HepG2 (cell line): ENCODE measurements around the gene RRM2. TPM values are rescaled to one million over a fixed set of nuclear protein-coding genes. Genes with fewer than 3 reads are reported as not detected.

Experiments used
- ARNT ChIP-seq: fragments of 450-650 bp; IDR thresholded peaks from 2 replicates; pipeline ENCODE4 v1.6.1; 2017
- ATF1 ChIP-seq: IDR thresholded peaks from 2 replicates; pipeline ENCODE4 v1.6.1; 2016; ENCODE audit warnings: mild to moderate bottlenecking, control low read depth
- CCDC6 ChIP-seq: sonication (generic); formaldehyde crosslinking; IDR thresholded peaks from 2 replicates; pipeline ENCODE4 v1.8.1; 2022; ENCODE audit warnings: mild to moderate bottlenecking, missing genetic modification reagents, moderate library complexity
- KDM6A ChIP-seq: IDR thresholded peaks from 2 replicates; pipeline ENCODE4 v1.6.1; 2016; ENCODE audit warnings: low read depth
- RXRA ChIP-seq: sonication (generic); formaldehyde crosslinking; IDR thresholded peaks from 2 replicates; pipeline ENCODE4 v1.5.1; 2020; ENCODE audit warnings: missing genetic modification reagents
- SMC3 ChIP-seq: IDR thresholded peaks from 2 replicates; pipeline ENCODE4 v1.6.1; 2011; ENCODE audit warnings: low read length, improper control_type of control experiment
- STAG1 ChIP-seq: sonication (generic); formaldehyde crosslinking; IDR thresholded peaks from 2 replicates; pipeline ENCODE4 v1.4.0; 2020; ENCODE audit warnings: missing genetic modification reagents
- THYN1 ChIP-seq: sonication (generic); formaldehyde crosslinking; IDR thresholded peaks from 2 replicates; pipeline ENCODE4 v1.8.1; 2023; ENCODE audit warnings: low read depth, mild to moderate bottlenecking, moderate library complexity, missing genetic modification reagents, borderline replicate concordance
- XBP1 ChIP-seq: sonication (generic); formaldehyde crosslinking; IDR thresholded peaks from 2 replicates; pipeline ENCODE4 v1.5.0; 2020; ENCODE audit warnings: missing genetic modification reagents
- ZNF232 ChIP-seq: sonication (generic); formaldehyde crosslinking; IDR thresholded peaks from 2 replicates; pipeline ENCODE4 v1.4.0; 2020; ENCODE audit warnings: missing genetic modification reagents, borderline replicate concordance
- ZNF354B ChIP-seq: sonication (generic); formaldehyde crosslinking; IDR thresholded peaks from 2 replicates; pipeline ENCODE4 v1.8.0; 2022; ENCODE audit warnings: mild to moderate bottlenecking, missing genetic modification reagents
- ZSCAN22 ChIP-seq: sonication (generic); formaldehyde crosslinking; IDR thresholded peaks from 2 replicates; pipeline ENCODE4 v1.4.0; 2020; ENCODE audit warnings: mild to moderate bottlenecking, missing genetic modification reagents
- polyA plus RNA-seq, 8 experiments: library from polyadenylated mRNA; depleted of rRNA in 3 of 8; stranded (reverse) in 7 of 8; unstranded in 1 of 8; fragments of >200 nt; fragmentation: Illumina TruSeq in 4 of 8; extraction: Trizol in 4 of 8; gene quantifications; 2 replicates each; pipeline versions ENCODE4 v1.2.1 to v1.2.3, GENCODE V29; 2011 to 2016; ENCODE audit warnings: low read depth in 4 of 8, missing spikeins in 1 of 8, mixed read lengths in 1 of 8; ENCODE audit not compliant: insufficient read depth in 1 of 8
- total RNA-seq, 5 experiments: library from RNA; depleted of rRNA; stranded (reverse); fragments of >200 nt; fragmentation: Illumina TruSeq; extraction: Trizol; gene quantifications; 2 replicates each; pipeline ENCODE4 v1.2.3, GENCODE V29; 2016; ENCODE audit warnings: low read depth in 1 of 5
- TF ChIP-seq, protein P1 (sequence below): sonication (generic); formaldehyde crosslinking; IDR thresholded peaks from one replicate; pipeline ENCODE4 v1.5.1; 2020; ENCODE audit warnings: mild to moderate bottlenecking, missing genetic modification reagents; ENCODE audit errors: not compliant biosample characterization
- TF ChIP-seq, protein P2 (sequence below): sonication (generic); formaldehyde crosslinking; conservative IDR thresholded peaks from 2 replicates; pipeline ENCODE4 v1.4.0; 2020; ENCODE audit warnings: missing genetic modification reagents
- TF ChIP-seq, protein P3 (sequence below): sonication (generic); formaldehyde crosslinking; IDR thresholded peaks from 2 replicates; pipeline ENCODE4 v1.8.0; 2022; ENCODE audit warnings: mild to moderate bottlenecking, missing genetic modification reagents, borderline replicate concordance
- TF ChIP-seq, protein P4 (sequence below): sonication (generic); formaldehyde crosslinking; IDR thresholded peaks from 2 replicates; pipeline ENCODE4 v1.8.1; 2023; ENCODE audit warnings: mild to moderate bottlenecking, missing genetic modification reagents

RRM2 gene
- total and polyA plus RNA-seq, 2 of the 13 experiments (the other 11 are each of a cell fraction or from before 2014, with no cell fraction given): 31.3 to 150 TPM

DNA sequence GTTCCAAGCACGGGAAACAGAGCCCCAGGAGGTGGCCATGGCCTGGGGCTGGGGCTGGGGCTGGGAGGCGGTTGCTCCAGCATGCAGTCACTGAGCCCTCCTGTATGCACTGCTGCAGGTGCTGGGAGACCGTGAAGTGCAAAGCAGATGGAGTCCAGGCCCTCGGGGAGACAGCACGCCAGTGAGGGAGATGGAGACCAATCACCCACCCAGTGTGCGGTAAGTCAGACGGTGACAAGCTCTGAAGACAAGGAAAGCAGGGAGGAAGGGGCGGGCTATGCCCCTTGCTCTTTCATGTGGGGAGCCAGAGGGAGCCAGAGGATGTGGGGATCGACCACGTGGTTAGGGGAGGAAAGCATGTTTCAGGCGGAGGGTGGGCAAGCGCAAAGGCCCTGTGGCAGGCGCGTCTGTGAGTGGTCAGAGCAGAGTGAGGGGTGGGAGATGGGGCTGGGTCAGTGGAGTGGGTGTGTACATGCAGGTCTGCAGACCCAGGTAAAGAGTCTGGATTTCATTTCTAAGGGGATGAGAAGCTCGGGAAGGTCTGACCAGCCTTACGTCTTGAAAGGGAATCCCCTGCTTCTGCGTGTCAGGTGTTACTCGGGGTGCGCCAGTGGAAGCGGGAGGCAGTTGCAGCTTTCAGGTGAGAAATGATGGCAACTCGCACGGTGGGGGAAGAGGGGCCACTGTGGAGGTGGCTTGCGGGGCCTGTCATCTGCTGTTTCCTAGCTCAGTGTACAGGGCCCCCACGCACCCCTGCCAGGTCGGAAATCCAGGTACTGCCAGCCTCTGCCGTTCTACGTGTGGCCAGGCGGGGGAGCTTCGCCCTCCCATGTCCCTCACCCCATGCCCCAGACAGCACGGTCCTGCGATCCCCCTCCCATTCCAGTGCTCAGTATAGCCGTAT, 19.4 kb downstream of the RRM2 start (continued):
- TF ChIP-seq, protein P1, sequence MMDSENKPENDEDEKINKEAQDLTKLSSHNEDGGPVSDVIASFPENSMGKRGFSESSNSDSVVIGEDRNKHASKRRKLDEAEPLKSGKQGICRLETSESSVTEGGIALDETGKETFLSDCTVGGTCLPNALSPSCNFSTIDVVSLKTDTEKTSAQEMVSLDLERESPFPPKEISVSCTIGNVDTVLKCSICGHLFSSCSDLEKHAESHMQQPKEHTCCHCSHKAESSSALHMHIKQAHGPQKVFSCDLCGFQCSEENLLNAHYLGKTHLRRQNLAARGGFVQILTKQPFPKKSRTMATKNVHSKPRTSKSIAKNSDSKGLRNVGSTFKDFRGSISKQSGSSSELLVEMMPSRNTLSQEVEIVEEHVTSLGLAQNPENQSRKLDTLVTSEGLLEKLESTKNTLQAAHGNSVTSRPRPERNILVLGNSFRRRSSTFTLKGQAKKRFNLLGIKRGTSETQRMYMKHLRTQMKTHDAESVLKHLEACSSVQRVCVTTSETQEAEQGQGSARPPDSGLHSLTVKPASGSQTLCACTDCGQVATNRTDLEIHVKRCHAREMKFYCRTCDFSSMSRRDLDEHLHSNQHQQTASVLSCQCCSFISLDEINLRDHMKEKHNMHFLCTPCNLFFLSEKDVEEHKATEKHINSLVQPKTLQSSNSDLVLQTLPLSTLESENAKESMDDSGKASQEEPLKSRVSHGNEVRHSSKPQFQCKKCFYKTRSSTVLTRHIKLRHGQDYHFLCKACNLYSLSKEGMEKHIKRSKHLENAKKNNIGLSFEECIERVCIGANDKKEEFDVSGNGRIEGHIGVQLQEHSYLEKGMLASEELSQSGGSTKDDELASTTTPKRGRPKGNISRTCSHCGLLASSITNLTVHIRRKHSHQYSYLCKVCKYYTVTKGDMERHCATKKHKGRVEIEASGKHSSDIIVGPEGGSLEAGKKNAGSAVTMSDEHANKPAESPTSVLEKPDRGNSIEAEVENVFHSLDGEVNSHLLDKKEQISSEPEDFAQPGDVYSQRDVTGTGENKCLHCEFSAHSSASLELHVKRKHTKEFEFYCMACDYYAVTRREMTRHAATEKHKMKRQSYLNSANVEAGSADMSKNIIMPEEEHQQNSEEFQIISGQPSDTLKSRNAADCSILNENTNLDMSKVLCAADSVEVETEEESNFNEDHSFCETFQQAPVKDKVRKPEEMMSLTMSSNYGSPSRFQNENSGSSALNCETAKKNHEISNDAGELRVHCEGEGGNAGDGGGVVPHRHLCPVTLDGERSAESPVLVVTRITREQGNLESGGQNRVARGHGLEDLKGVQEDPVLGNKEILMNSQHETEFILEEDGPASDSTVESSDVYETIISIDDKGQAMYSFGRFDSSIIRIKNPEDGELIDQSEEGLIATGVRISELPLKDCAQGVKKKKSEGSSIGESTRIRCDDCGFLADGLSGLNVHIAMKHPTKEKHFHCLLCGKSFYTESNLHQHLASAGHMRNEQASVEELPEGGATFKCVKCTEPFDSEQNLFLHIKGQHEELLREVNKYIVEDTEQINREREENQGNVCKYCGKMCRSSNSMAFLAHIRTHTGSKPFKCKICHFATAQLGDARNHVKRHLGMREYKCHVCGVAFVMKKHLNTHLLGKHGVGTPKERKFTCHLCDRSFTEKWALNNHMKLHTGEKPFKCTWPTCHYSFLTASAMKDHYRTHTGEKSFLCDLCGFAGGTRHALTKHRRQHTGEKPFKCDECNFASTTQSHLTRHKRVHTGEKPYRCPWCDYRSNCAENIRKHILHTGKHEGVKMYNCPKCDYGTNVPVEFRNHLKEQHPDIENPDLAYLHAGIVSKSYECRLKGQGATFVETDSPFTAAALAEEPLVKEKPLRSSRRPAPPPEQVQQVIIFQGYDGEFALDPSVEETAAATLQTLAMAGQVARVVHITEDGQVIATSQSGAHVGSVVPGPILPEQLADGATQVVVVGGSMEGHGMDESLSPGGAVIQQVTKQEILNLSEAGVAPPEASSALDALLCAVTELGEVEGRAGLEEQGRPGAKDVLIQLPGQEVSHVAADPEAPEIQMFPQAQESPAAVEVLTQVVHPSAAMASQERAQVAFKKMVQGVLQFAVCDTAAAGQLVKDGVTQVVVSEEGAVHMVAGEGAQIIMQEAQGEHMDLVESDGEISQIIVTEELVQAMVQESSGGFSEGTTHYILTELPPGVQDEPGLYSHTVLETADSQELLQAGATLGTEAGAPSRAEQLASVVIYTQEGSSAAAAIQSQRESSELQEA (CRISPR knock-in tag): peak; percentile 72
- no peak for TF ChIP-seq THYN1 (CRISPR knock-in tag)
- no peak for TF ChIP-seq KDM6A (CRISPR knock-in tag)
- no peak for TF ChIP-seq ZNF354B
- peak; percentile 76 for TF ChIP-seq STAG1 (CRISPR knock-in tag)
- TF ChIP-seq, protein P2, sequence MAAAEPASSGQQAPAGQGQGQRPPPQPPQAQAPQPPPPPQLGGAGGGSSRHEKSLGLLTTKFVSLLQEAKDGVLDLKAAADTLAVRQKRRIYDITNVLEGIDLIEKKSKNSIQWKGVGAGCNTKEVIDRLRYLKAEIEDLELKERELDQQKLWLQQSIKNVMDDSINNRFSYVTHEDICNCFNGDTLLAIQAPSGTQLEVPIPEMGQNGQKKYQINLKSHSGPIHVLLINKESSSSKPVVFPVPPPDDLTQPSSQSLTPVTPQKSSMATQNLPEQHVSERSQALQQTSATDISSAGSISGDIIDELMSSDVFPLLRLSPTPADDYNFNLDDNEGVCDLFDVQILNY: no peak
- TF ChIP-seq RXRA (CRISPR knock-in tag): 0 out of 2 replicates have a peak, but pooled peaks have one; percentile 27
- TF ChIP-seq CCDC6: no peak
- no peak for TF ChIP-seq ZNF232 (CRISPR knock-in tag)
- TF ChIP-seq, protein P3, sequence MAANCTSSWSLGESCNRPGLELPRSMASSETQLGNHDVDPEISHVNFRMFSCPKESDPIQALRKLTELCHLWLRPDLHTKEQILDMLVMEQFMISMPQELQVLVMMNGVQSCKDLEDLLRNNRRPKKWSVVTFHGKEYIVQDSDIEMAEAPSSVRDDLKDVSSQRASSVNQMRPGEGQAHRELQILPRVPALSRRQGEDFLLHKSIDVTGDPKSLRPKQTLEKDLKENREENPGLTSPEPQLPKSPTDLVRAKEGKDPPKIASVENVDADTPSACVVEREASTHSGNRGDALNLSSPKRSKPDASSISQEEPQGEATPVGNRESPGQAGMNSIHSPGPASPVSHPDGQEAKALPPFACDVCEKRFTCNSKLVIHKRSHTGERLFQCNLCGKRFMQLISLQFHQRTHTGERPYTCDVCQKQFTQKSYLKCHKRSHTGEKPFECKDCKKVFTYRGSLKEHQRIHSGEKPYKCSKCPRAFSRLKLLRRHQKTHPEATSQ (CRISPR knock-in tag): no peak
- TF ChIP-seq ZSCAN22 (CRISPR knock-in tag): no peak
- TF ChIP-seq, protein P4, sequence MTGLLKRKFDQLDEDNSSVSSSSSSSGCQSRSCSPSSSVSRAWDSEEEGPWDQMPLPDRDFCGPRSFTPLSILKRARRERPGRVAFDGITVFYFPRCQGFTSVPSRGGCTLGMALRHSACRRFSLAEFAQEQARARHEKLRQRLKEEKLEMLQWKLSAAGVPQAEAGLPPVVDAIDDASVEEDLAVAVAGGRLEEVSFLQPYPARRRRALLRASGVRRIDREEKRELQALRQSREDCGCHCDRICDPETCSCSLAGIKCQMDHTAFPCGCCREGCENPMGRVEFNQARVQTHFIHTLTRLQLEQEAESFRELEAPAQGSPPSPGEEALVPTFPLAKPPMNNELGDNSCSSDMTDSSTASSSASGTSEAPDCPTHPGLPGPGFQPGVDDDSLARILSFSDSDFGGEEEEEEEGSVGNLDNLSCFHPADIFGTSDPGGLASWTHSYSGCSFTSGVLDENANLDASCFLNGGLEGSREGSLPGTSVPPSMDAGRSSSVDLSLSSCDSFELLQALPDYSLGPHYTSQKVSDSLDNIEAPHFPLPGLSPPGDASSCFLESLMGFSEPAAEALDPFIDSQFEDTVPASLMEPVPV (CRISPR knock-in tag): no peak
- no peak for TF ChIP-seq ATF1 (CRISPR knock-in tag)
- TF ChIP-seq XBP1 (CRISPR knock-in tag): no peak
- TF ChIP-seq ARNT: no peak
- TF ChIP-seq SMC3: peak; percentile 21; the same call in 1 of the 2 replicates
